HEK293 (cell line): Measurements from ENCODE around the gene TTC9B.

Source experiments
- CTCF ChIP-seq: fragments of 450-650 bp; formaldehyde crosslinking; IDR thresholded peaks from 2 replicates; pipeline ENCODE4 v1.5.1; 2016; ENCODE audit warnings: missing biosample characterization, missing genetic modification characterization
- SP2 ChIP-seq: fragments of 450-650 bp; formaldehyde crosslinking; IDR thresholded peaks from 2 replicates; pipeline ENCODE4 v1.5.1; 2016; ENCODE audit warnings: missing biosample characterization, missing genetic modification characterization
- ZNF175 ChIP-seq: fragments of 450-650 bp; formaldehyde crosslinking; IDR thresholded peaks from 2 replicates; pipeline ENCODE4 v1.5.1; 2016; ENCODE audit warnings: missing biosample characterization, missing genetic modification characterization
- ZNF274 ChIP-seq, 2 experiments: fragments of 200-500 bp in 1 of 2; fragments of 450-650 bp in 1 of 2; sonication (Bioruptor generic) in 1 of 2; formaldehyde crosslinking in 1 of 2; IDR thresholded peaks; 2 replicates each; pipeline versions ENCODE4 v1.5.1 to v1.6.1; 2014 to 2016; ENCODE audit warnings: borderline replicate concordance in 1 of 2, inconsistent platforms in 1 of 2, low read length in 1 of 2, missing biosample characterization in 1 of 2, missing genetic modification characterization in 1 of 2
- ZNF664 ChIP-seq: fragments of 450-650 bp; formaldehyde crosslinking; IDR thresholded peaks from 2 replicates; pipeline ENCODE4 v1.5.1; 2016; ENCODE audit warnings: missing biosample characterization, missing genetic modification characterization
- TF ChIP-seq, protein P1 (sequence below): fragments of 450-650 bp; formaldehyde crosslinking; IDR thresholded peaks from 2 replicates; pipeline ENCODE4 v1.5.1; 2017; ENCODE audit warnings: missing biosample characterization, missing genetic modification characterization

DNA sequence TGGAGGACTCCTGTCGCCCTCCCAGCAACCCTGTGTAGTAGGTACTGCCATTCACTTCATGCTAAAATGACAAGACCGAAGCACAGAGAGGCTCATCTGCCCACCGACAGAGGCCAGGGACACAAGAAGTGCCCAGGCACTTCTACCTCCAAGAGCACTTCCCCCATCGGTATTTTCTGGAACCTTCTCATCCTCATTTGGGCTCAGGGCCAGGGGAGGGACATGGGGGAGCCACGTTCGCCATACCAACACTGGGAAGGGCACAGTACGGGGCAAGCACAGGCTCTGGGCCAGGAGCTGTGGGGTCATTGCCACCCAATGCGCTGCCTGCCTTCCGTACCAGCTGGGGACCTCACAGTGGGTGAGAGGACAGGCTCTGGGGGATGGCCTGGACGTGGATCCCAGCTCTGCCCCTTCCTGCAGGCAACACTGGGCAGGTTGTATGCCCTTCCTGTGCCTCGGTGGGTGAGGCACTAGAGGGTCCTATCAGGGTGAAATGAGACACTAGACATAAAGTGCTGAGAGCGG, 29.6 kb upstream of the TTC9B start:
- TF ChIP-seq SP2 (tag by site-specific recombination) = no peak
- no peak for TF ChIP-seq ZNF274 (IDR thresholded peaks at IDR 0.05; ENCODE audit: low read length)
- no peak for TF ChIP-seq ZNF274 (tag by site-specific recombination; IDR thresholded peaks at IDR 0.05; ENCODE audit: borderline replicate concordance)
- no peak for TF ChIP-seq CTCF (tag by site-specific recombination)
- no peak for TF ChIP-seq ZNF664
- no peak for TF ChIP-seq ZNF175 (tag by site-specific recombination)
- TF ChIP-seq, protein P1, sequence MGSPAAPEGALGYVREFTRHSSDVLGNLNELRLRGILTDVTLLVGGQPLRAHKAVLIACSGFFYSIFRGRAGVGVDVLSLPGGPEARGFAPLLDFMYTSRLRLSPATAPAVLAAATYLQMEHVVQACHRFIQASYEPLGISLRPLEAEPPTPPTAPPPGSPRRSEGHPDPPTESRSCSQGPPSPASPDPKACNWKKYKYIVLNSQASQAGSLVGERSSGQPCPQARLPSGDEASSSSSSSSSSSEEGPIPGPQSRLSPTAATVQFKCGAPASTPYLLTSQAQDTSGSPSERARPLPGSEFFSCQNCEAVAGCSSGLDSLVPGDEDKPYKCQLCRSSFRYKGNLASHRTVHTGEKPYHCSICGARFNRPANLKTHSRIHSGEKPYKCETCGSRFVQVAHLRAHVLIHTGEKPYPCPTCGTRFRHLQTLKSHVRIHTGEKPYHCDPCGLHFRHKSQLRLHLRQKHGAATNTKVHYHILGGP (tag by site-specific recombination) = no peak
